Urothelium cell line (cell line): ENCODE measurements around the gene PTOV1.

Source experiments
- DNase-seq: peaks from one replicate; pipeline ENCODE4 v3.0.0; 2011; ENCODE audit warnings: low spot score, mixed read lengths
- FAIRE-seq: peaks from 2 replicates; lab custom pipeline; 2011; peaks lifted over from hg19 to GRCh38; lab: Jason Lieb, UNC

PTOV1 gene

GRCh38 chr19:49858088-49858985 lies 7.4 kb downstream of the PTOV1 start:
- DNase-seq (no peak), FAIRE-seq (no peak)

GRCh38 chr19:49859682-49860335 lies 8.8 kb downstream of the PTOV1 start:
- DNase-seq (no peak), FAIRE-seq (peak; percentile 63)

DNA sequence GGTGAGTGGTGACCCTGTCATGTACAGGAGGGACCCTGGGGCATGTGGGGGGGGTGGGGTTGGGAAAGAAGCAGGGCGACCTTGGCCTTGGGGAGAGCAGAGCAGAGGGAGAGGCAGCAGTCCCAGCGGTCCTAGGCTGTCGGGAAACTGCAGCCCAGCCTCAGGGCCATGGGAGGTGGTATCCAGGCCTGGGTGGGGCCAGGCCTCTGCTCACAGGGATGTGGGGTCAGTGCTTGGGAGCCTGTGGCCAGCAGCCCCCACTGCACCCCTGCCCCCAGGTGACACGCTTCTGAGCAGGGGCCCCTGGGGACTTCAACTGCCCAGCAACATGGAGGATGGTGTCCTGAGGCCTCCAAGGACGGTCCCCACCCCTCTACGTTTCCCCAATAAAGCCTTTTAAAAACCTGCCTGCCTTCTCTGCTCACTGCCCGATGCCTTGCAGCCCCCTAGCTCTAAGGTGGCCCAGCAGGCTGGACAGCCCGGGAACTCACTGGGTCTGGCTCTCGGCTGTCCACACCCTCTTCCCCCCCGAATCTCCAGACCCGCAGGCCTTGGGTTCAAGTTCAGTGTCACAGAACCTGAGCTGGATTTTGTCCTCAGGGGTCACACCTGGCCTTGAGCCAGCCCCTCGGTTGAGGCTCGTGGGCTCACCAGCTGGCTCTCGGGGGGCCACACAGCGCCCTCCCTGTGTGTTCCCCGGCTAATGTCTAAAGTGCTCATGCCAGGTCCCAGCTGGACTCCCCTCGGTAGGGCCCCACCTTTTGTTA lies 9.6 kb downstream of the PTOV1 start:
- DNase-seq: no peak
- FAIRE-seq: no peak

DNA sequence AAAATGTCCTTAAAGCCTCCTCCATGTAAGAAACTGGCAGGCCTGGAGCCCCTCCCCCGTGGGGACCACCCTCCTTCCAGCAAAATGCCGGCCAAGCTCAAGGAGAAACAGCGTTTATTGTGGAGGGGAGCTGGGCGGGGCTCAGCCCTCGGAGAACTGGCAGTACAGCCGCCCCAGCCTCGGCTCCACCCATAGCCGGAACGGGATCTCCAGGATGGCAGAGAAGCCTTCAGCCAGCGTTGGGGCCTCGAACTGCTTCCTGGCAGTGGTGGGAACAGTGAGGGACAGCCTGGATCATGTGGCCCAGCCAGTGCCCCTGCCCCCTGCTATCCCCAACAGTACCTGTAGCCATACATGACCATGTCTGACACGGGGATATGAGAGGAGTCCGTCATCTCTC lies 10.1 kb downstream of the PTOV1 start:
- DNase-seq: no peak
- no peak for FAIRE-seq

DNA sequence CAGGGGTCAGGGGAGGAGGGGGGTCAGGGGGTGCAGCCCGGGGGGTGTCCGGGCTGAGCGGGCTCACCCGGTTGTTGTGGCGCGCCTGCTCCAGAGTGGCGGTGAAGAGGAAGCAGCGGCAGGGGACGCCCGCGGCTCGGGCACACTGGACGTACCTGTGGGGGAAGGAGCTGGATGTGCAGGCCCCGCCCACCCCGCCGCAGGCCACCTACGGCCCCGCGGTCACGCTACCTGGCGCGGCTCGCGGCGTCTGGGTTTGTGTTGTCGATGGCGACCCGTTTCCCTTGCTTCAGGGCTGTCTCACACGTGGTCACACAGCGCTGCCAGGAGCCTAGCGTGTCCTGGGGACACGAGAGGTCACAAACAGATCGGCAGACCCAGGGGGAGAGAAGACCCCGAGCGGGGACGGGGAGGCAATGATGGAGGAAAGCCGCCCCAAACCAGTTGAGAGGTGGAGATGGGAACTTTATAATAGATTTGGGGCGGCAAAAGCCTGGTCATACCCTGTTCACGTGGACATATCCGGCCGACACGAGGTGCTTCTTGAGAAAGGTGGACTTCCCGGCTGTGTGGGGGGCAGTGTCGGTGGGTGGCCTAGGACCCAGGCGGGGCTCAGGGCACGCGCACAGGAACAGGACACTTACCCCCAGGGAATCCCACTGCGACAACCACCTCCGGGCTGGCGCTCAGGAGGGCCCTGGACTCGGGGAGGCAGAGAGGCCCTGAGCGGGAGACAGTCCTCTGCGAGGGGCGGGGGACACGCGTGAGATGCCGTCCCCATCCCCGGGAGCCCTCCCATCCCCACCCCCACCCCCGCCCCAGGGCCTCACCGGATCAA lies 10.8 kb downstream of the PTOV1 start:
- FAIRE-seq (no peak), DNase-seq (no peak)

DNA sequence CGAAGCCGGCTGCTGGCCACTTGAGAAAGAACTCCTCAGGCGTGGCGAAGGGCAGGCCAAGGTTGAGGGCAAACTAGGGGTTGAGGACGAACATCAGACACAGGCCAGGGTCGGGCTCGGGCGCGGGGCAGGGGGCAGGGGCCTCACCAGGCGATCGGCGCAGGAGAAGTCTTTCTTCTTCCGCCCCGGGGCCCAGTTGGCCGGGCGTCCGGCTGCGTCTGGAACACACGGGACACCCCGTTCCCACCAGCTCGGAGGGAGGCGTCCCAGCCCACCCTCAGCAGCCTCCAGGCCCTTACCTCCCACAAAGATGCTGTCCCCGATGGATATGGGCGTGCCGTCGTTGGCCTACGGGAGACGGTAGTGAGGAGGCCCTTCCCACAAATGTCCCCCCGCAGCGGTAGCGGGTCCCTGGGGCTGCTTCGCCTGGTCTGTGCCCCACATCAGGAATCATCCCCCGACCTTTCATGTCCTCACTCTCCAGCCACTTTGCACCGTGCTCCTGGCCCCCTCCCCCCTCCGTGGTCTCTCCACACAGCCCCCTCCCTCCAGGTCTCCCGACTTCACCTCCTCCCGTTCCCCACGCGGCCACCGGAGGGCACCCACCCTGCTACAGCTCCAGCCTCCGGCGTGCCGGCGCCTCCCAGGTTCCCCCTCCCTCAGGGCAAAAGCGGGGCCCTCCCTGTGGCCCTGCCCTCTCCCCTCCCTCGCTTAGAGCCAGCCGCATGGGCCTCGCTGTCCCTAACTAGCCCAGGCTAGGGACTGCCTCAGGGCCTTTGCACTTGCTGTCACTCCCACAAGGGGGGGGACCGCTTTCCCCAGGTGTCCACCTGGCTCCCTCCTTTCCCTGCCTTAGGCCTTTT lies 11.7 kb downstream of the PTOV1 start:
- FAIRE-seq (peak; percentile 13), DNase-seq (no peak)

DNA sequence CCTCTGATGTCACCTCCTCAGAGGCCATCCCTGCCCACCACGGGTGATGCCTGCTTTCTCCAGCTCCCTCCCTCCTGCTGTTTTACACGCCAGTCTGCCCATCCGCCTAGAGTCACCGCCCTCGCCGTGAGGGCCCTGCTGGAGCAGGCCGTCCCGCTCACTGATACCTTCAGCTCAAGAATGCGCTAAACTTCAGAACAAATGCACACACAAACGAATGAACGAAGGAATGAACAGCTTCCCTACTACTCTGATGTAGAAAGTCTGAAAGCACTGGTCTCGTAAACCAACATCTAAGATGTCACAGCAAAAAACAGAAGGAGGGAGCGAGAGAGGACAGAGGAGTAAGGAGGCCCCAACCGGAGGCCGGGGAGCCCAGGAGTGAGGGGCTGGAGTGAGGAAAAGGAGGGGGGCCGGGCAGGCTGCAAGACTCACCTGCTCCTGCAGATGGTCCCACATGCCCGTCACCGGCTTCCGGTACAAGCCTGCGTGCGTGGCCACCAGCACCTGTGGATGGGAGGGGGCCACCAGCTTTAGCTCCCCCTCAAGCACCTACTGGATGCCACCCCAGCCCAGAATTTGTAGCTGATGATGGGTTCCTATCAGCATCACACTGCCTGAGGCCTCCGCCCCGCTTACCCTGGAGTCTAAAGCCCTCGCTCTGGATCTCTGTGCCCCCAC lies 12.4 kb downstream of the PTOV1 start:
- FAIRE-seq (no peak), DNase-seq (no peak)

DNA sequence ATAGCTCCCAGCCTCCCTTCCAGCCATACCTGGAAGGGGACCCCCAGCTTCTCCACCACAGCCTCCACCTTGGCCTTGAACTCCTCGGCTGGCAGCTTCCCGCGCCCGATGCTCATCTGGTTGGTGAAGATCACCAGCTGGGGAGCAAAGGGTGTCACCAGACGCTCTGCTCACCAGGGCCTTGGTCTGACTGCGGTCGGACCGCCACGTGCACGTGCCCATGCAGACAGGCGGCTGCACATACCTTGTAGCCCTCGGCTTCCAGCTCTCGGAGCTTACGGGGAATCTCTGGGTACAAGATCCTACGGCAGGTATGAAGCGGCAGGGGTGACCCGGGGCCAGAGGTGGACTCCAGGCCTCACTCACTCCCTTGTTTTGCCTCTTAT lies 13.0 kb downstream of the PTOV1 start:
- FAIRE-seq (no peak), DNase-seq (no peak)

- no peak for DNase-seq
- no peak for FAIRE-seq
Observed at GRCh38 chr19:49864890-49865289, 13.9 kb downstream of the PTOV1 start.

DNA sequence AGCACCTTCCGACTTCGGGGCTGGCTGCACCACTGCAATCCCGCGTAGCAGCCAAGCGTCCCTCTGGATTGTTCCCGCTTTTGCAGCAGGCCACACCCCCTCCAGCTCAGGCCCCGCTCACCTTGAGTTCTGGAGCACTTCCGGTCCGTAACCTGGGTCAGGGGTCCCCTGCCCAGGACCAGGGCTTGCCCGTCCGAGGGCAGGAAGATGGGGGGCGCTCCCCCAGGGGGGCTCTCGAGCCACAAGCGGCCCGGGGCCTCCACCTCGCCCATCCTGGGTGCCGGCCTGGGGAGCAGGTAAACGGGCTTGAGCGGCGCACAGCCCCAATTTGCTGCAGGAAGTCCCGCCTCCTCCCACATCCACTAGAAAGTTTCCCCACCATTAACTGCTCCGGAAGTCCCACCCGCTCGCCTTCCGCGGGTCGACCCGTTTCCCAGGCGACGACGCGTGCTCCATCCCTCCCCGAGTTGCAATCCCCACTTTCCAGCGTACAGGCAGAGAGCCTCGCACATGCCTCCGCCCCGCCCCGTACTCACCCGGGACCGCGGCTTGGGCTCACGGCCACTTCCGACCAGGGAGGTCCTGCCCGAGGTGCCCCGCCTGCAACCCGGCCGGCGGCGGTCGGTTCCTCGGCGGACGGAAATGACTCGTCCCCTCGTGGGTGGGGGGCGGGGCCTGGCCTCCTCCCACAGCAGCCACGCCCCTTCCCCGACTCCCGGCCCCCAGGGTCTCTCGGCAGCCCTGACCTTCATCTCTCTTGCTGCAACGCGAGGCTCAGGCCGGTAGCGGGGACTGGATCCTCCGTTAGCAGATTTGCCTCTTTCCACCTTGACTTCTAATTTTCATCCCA lies 16.2 kb downstream of the PTOV1 start, which contains the start of gene PNKP:
TSS of gene PNKP (minus strand) at position 644 of the 850 bp plus-strand sequence. CDS start at position 272, 372 bp downstream.
- FAIRE-seq: peak; percentile 62
- peak; percentile 93 for DNase-seq

DNA sequence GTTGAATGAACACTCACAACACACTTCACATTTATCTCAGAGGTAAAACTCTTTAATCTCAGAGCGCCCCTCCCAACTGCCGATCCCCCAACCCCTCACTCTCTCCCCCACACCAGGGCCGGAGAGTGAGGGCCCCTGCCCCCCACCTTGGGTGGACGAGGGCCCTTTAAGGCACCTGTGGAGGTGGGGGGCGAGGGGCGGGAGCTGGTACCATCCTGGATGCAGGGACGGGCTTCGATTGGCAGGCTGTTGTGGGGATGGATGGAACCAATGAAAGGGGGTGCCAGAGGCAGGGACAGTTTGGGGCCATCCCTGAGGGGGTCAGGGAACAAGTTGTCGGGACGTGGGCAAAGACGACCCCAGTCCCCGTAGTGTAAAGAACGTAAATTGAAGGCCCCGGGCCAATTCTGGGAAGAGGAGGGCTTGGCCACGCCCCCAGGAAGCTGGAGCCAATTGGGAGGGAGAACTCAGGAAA lies 18.1 kb downstream of the PTOV1 start:
- FAIRE-seq: no peak

GRCh38 chr19:49869484-49870308 lies 18.7 kb downstream of the PTOV1 start:
- peak; percentile 91 for DNase-seq
- FAIRE-seq: peak; percentile 77

More for the DNA sequence above, 18.1 kb downstream of the PTOV1 start:
- DNase-seq: peak; percentile 53

DNA sequence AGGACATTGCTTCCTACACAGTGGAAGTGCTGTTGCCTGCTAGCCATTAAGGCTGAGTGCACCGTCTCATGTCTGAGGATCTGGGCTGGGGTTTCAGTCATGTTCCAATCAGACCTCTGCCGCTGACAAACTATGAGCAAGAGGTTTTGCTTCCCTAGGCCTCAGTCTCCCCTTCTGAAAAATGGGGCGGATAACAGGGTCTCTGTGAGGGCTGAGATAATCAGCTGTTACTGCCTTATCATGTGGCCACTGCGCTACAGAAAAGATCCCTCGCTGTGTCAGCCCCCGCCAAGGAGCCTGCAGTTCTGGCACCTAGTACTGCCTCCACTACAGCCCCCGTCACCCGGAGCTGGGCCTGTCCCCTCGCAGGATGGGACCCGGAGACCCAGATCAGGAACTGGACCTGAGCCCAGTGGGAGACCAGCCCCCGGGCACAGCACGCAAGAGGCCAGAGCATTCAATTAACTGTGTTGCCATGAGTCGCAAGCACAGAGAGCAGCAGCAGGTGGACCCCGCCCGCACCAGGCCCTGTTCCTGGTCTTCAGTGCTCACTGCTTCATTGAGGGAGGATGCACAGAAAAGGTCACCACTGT lies 19.4 kb downstream of the PTOV1 start:
- FAIRE-seq (peak; percentile 20), DNase-seq (no peak)

DNA sequence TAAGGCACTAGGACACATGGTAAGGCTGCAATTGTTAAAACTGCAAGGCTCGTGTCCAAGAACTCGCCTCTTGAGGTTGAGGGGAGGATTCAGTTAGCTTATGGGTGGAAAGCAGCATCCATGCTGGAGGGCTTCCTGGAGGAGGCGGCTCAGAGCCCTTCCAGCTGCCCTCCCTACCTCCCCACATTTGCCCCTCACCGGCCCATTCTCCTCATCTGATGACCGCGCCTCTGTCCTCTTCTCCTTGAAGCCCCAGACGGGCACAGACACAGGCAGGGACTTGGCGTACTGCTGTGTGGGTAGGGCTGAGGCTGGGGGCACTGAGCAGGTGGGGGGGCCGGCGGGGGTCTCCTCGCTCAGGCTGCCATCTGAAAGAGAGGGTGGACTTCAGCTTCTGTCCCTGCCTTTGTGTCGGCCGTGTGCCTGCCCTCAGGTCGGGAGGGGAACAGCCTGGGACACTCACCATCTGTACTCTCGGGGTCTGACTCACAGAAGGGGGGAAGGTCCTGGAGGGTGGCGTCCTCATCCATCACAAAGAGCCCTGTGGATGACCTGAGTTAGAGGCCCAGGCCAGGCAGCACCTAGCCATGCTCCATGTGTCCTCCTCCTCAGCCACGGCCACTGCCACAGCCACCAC lies 20.5 kb downstream of the PTOV1 start:
- no peak for FAIRE-seq
- no peak for DNase-seq

DNA sequence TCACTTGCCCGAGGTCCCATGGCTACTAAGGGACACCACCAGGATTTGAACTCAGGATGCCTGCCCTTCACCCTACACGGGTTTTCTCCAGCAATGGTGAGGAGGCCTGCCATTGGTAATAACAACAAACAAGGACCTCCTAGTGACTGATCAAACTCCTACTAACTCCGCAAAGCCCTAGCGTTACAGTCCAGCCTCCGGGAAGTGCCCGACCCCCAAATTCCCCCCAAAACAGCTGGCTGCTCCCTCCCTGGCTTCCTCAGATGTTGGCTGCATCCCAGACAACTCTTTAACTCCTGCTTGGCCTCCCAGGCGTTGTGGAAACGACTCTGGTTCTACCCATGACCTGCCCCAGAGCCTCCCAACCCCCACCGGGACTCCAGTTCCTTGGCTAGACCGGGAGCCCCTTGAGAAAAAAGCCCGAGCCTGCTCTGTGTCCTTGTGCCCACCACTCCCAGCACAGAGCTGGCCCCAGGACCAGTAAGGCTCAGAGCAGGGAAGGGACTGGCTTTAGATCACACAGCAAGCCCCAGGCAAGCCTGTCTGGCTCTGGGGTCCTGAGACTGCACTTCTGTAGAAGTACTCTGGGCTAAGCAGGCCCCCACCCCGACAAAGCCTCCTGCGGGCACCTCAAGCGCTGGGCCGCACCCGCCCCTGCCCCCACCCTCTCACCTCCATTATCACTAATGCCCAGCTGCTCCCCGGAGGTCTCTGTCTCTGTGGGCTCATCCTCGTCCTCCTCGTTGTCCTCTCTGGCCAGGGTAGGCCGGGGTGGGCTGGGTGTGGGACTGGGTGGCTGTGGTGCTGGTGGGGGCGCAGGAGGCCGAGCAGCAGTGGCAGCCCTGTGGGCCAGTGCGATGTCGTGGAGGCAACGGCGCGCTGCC lies 21.5 kb downstream of the PTOV1 start:
- FAIRE-seq (no peak), DNase-seq (no peak)
